ENCODE data around the gene AFG3L2.

Gene AFG3L2

GRCh38 chr18:12345491-12346239, 31.4 kb downstream of the AFG3L2 start:
- TF ChIP-seq CTCF (conservative IDR thresholded peaks at IDR 0.05; ENCODE audit: low read depth, low read length): no peak
- no peak overlapping the region for H3K4me3 ChIP-seq (ENCODE audit: low read depth, low read length)
- no peak for DNase-seq (ENCODE audit: low read depth)

- no peak for DNase-seq (ENCODE audit: low read depth)
- no peak for TF ChIP-seq CTCF (conservative IDR thresholded peaks at IDR 0.05; ENCODE audit: low read depth, low read length)
- H3K4me3 ChIP-seq (ENCODE audit: low read depth, low read length): no peak overlapping the region
Measured at GRCh38 chr18:12342661-12343060, 34.4 kb downstream of the AFG3L2 start.

- H3K4me3 ChIP-seq (ENCODE audit: low read depth, low read length): no peak overlapping the region
- no peak for TF ChIP-seq CTCF (conservative IDR thresholded peaks at IDR 0.05; ENCODE audit: low read depth, low read length)
- no peak for DNase-seq (ENCODE audit: low read depth)
Measured at GRCh38 chr18:12340945-12341660, 35.9 kb downstream of the AFG3L2 start.

GRCh38 chr18:12338382-12338781, 38.6 kb downstream of the AFG3L2 start:
- no peak for DNase-seq (ENCODE audit: low read depth)
- no peak for TF ChIP-seq CTCF (conservative IDR thresholded peaks at IDR 0.05; ENCODE audit: low read depth, low read length)
- no peak overlapping the region for H3K4me3 ChIP-seq (ENCODE audit: low read depth, low read length)

GRCh38 chr18:12336887-12337286, 40.1 kb downstream of the AFG3L2 start:
- no peak for TF ChIP-seq CTCF (conservative IDR thresholded peaks at IDR 0.05; ENCODE audit: low read depth, low read length)
- DNase-seq (ENCODE audit: low read depth): peak; percentile 71

GRCh38 chr18:12336171-12336613, 40.8 kb downstream of the AFG3L2 start:
- no peak overlapping the region for H3K4me3 ChIP-seq (ENCODE audit: low read depth, low read length)
- TF ChIP-seq CTCF (conservative IDR thresholded peaks at IDR 0.05; ENCODE audit: low read depth, low read length): no peak
- DNase-seq (ENCODE audit: low read depth): no peak

More at GRCh38 chr18:12336887-12337286, 40.1 kb downstream of the AFG3L2 start:
- no peak overlapping the region for H3K4me3 ChIP-seq (ENCODE audit: low read depth, low read length)

All from choroid plexus epithelial cell (primary cell).